Measurements from ENCODE around the gene ISYNA1. TPM values are rescaled to one million over a fixed set of nuclear protein-coding genes. Genes with fewer than 3 reads are reported as not detected.

Gene ISYNA1
- total and polyA plus RNA-seq, 2 of the 13 experiments (the other 11 are each of a cell fraction or from before 2014, with no cell fraction given): 29.6 to 48.5 TPM

GRCh38 chr19:18478545-18479311, 40.8 kb upstream of the ISYNA1 start (continued):
- TF ChIP-seq ZSCAN21 (CRISPR knock-in tag; IDR thresholded peaks at IDR 0.05; ENCODE audit: borderline replicate concordance): 0 out of 2 replicates have a peak, but pooled peaks have one; percentile 23
- TF ChIP-seq SP140L (CRISPR knock-in tag; IDR thresholded peaks at IDR 0.05; ENCODE audit: borderline replicate concordance): no peak
- no peak for TF ChIP-seq SIN3A (IDR thresholded peaks at IDR 0.05; ENCODE audit: borderline replicate concordance, low read depth, low read length)
- TF ChIP-seq ZNF296 (CRISPR knock-in tag; conservative IDR thresholded peaks at IDR 0.05): no peak; the same call in 1 of the 2 replicates
- TF ChIP-seq ZEB1 (IDR thresholded peaks at IDR 0.05; ENCODE audit: insufficient replicate concordance, low read depth): no peak
- peak; percentile 65; the same call in 1 of the 2 replicates for TF ChIP-seq ZZZ3 (CRISPR knock-in tag; IDR thresholded peaks at IDR 0.05; ENCODE audit: borderline replicate concordance)
- TF ChIP-seq NPAS2 (CRISPR knock-in tag; IDR thresholded peaks at IDR 0.05; ENCODE audit: borderline replicate concordance): no peak
- TF ChIP-seq BRCA1 (CRISPR knock-in tag; IDR thresholded peaks at IDR 0.05): no peak
- TF ChIP-seq ZNF800 (CRISPR knock-in tag; IDR thresholded peaks at IDR 0.05): no peak
- no peak for TF ChIP-seq KLF11 (CRISPR knock-in tag; IDR thresholded peaks at IDR 0.05)
- TF ChIP-seq MNT (IDR thresholded peaks at IDR 0.05): peak; percentile 39; the same call in 1 of the 2 replicates
- TF ChIP-seq ZNF737 (CRISPR knock-in tag; IDR thresholded peaks at IDR 0.05; ENCODE audit: borderline replicate concordance): peak; percentile 51; the same call in 1 of the 2 replicates
- peak; percentile 88; the same call in 1 of the 2 replicates for TF ChIP-seq ZNF580 (CRISPR knock-in tag; IDR thresholded peaks at IDR 0.05; ENCODE audit: borderline replicate concordance, low read depth)
- TF ChIP-seq ZNF34 (CRISPR knock-in tag; IDR thresholded peaks at IDR 0.05; ENCODE audit: borderline replicate concordance): peak; percentile 64; the same call in 1 of the 2 replicates
- peak; percentile 54; the same call in 1 of the 2 replicates for TF ChIP-seq ZMYM3 (CRISPR knock-in tag; IDR thresholded peaks at IDR 0.05)
- no peak for TF ChIP-seq ZNF30 (CRISPR knock-in tag; IDR thresholded peaks at IDR 0.05)
- no peak for TF ChIP-seq ZKSCAN1 (IDR thresholded peaks at IDR 0.05; ENCODE audit: low read length)
- TF ChIP-seq ZFP62 (CRISPR knock-in tag; IDR thresholded peaks at IDR 0.05): no peak
- no peak for TF ChIP-seq ZNF484 (CRISPR knock-in tag; IDR thresholded peaks at IDR 0.05; ENCODE audit: borderline replicate concordance, low read depth)
- no peak; the same call in 1 of the 2 replicates for TF ChIP-seq E2F2 (CRISPR knock-in tag; IDR thresholded peaks at IDR 0.05; ENCODE audit: borderline replicate concordance)
- TF ChIP-seq ATF5 (CRISPR knock-in tag; IDR thresholded peaks at IDR 0.05; ENCODE audit: low read depth): no peak
- TF ChIP-seq SALL2 (CRISPR knock-in tag; IDR thresholded peaks at IDR 0.05): peak; percentile 70; the same call in 1 of the 2 replicates
- peak; percentile 89 for TF ChIP-seq ARNTL (CRISPR knock-in tag; IDR thresholded peaks at IDR 0.05)
